GM12878 (cell line): ENCODE results near the gene MCM3. TPM values are rescaled to one million over a fixed set of nuclear protein-coding genes. Genes with fewer than 3 reads are reported as not detected.

Experiments used
- ATAC-seq: fragments of 200-7000 bp; cut with Tn5 transposase; 3 replicates; pipeline ENCODE4 v1.9.1; 2020; ENCODE audit warnings: mild to moderate bottlenecking, moderate library complexity
- BruUV-seq: library from RNA; stranded (reverse); fragments of 400-500 nt; replicated peaks from 2 replicates; lab custom pipeline; 2021; lab: Mats Ljungman, UMichigan
- CTCF ChIA-PET: fragments of 300-600 bp; sonication (Branson Sonifier 250); formaldehyde crosslinking; extraction: SDS; loops from one replicate; lab custom pipeline; 2021; ENCODE audit warnings: inconsistent platforms; lab: Yijun Ruan, JAX
- POLR2A ChIA-PET: fragments of 350-600 bp; formaldehyde crosslinking; extraction: SDS; loops from one replicate; lab custom pipeline; 2021; ENCODE audit warnings: inconsistent platforms; lab: Charles Lee
- RAD21 ChIA-PET: fragments of 300-600 bp; sonication (Branson Sonifier 250); formaldehyde crosslinking; loops from one replicate; lab custom pipeline; 2023; ENCODE audit warnings: antibody characterized with exemption; ENCODE audit not compliant: unreplicated experiment; lab: Charles Lee
- SMC1A ChIA-PET: fragments of 300-600 bp; sonication (Branson Sonifier 250); formaldehyde crosslinking; loops from one replicate; lab custom pipeline; 2023; ENCODE audit not compliant: unreplicated experiment, uncharacterized antibody; lab: Charles Lee
- DNase-seq: peaks from one replicate; pipeline ENCODE4 v3.0.0-alpha.2; 2011; ENCODE audit warnings: low read depth, low spot score
- FAIRE-seq: peaks from 3 replicates; lab custom pipeline; 2011; peaks lifted over from hg19 to GRCh38; lab: Jason Lieb, UNC
- H2AFZ ChIP-seq: 2 replicates; pipeline ENCODE4 v1.6.0; 2011; ENCODE audit warnings: low read depth, low read length, control low read depth; ENCODE audit not compliant: control insufficient read depth
- H3K27ac ChIP-seq: 2 replicates; pipeline ENCODE4 v1.5.1; 2011; ENCODE audit warnings: control low read depth; ENCODE audit not compliant: control insufficient read depth, insufficient read depth
- H3K27me3 ChIP-seq, 2 experiments: replicated peaks in 1 of 2; 2 replicates each; pipeline versions ENCODE4 v1.6.0 to v1.6.1; 2011; ENCODE audit warnings: low read length in 1 of 2; ENCODE audit not compliant: control insufficient read depth in 2 of 2, insufficient read depth in 2 of 2
- H3K36me3 ChIP-seq, 2 experiments: 2 replicates each; pipeline ENCODE4 v1.5.1; 2011; ENCODE audit warnings: low read length in 1 of 2; ENCODE audit not compliant: control insufficient read depth in 2 of 2, insufficient read depth in 2 of 2
- H3K4me1 ChIP-seq: 2 replicates; pipeline ENCODE4 v1.6.1; 2011; ENCODE audit warnings: mild to moderate bottlenecking, low read length, moderate library complexity, mixed read lengths; ENCODE audit not compliant: control insufficient read depth, insufficient read depth
- H3K4me2 ChIP-seq: 2 replicates; pipeline ENCODE4 v1.6.0; 2011; ENCODE audit warnings: control low read depth; ENCODE audit not compliant: control insufficient read depth, insufficient read depth
- H3K4me3 ChIP-seq: fragments of 200-600 bp; sonication (generic); 2 replicates; pipeline ENCODE4 v1.5.1; 2016
- H3K79me2 ChIP-seq: 2 replicates; pipeline ENCODE4 v1.6.0; 2011; ENCODE audit warnings: low read length; ENCODE audit not compliant: control insufficient read depth, insufficient read depth
- H3K9ac ChIP-seq: 2 replicates; pipeline ENCODE4 v1.8.0; 2011; ENCODE audit warnings: low read length, control low read depth, mixed read lengths; ENCODE audit not compliant: control insufficient read depth, insufficient read depth
- H3K9me3 ChIP-seq: replicated peaks from 3 replicates; pipeline ENCODE4 v1.5.1; 2011; ENCODE audit warnings: mild to moderate bottlenecking, low read length; ENCODE audit not compliant: control insufficient read depth, insufficient read depth
- H4K20me1 ChIP-seq: 2 replicates; pipeline ENCODE4 v1.6.0; 2011; ENCODE audit not compliant: control insufficient read depth, insufficient read depth
- BCL11A ChIP-seq: IDR thresholded peaks from 2 replicates; pipeline ENCODE4 v1.6.1; 2011; ENCODE audit warnings: low read depth, low read length
- CEBPB ChIP-seq, 2 experiments: fragments of 150-350 bp in 1 of 2; IDR thresholded peaks; 2 replicates each; pipeline ENCODE4 v1.6.1; 2012 to 2014; ENCODE audit warnings: low read depth in 2 of 2, low read length in 2 of 2, borderline replicate concordance in 1 of 2, inconsistent platforms in 1 of 2
- CREB1 ChIP-seq: IDR thresholded peaks from 2 replicates; pipeline ENCODE4 v1.6.1; 2012; ENCODE audit warnings: low read depth, mild to moderate bottlenecking, inconsistent platforms
- FOXM1 ChIP-seq: IDR thresholded peaks from 2 replicates; pipeline ENCODE4 v1.6.1; 2012; ENCODE audit warnings: low read depth, mild to moderate bottlenecking, inconsistent platforms, low read length, moderate library complexity
- MAX ChIP-seq: IDR thresholded peaks from 2 replicates; pipeline ENCODE4 v1.6.1; 2012; ENCODE audit warnings: low read depth, low read length, improper control_type of control experiment
- MYB ChIP-seq: fragments of 150-350 bp; IDR thresholded peaks from 2 replicates; pipeline ENCODE4 v1.6.1; 2014; ENCODE audit warnings: mild to moderate bottlenecking, low read depth, low read length, borderline replicate concordance
- NFIC ChIP-seq: IDR thresholded peaks from 2 replicates; pipeline ENCODE4 v1.6.1; 2012; ENCODE audit warnings: low read depth, mild to moderate bottlenecking, inconsistent platforms, low read length, moderate library complexity
- PAX5 ChIP-seq: IDR thresholded peaks from 2 replicates; pipeline ENCODE4 v1.6.1; 2011; ENCODE audit warnings: low read depth, low read length, borderline replicate concordance
- PML ChIP-seq: IDR thresholded peaks from 2 replicates; pipeline ENCODE4 v1.6.1; 2012; ENCODE audit warnings: low read length, inconsistent platforms
- POLR2A ChIP-seq: IDR thresholded peaks from 2 replicates; pipeline ENCODE4 v1.6.1; 2011; ENCODE audit warnings: low read depth, mild to moderate bottlenecking, low read length
- RAD51 ChIP-seq: fragments of 450-650 bp; IDR thresholded peaks from 2 replicates; pipeline ENCODE4 v1.6.1; 2016; ENCODE audit warnings: moderate library complexity, mild to moderate bottlenecking, inconsistent platforms
- RBBP5 ChIP-seq: fragments of 200-600 bp; sonication (generic); conservative IDR thresholded peaks from 2 replicates; pipeline ENCODE4 v1.6.1; 2016
- TBL1XR1 ChIP-seq: IDR thresholded peaks from 2 replicates; pipeline ENCODE4 v1.6.1; 2012; ENCODE audit warnings: low read depth, low read length, improper control_type of control experiment
- WGBS: methylation state at CpG from one replicate; pipeline ENCODE4 v1.1.6; 2016; ENCODE audit warnings: low lambda C conversion rate; ENCODE audit not compliant: insufficient replicate concordance, insufficient coverage; ENCODE audit errors: missing lambda C conversion rate; 5-methylcytosine and 5-hydroxymethylcytosine counted together
- in situ Hi-C: fragments of 300-500 bp; cut with MboI; formaldehyde crosslinking; loops from 9 replicates; pipeline ENCODE4 v1.14.3; 2018; ENCODE audit warnings: mixed read lengths
- intact Hi-C: fragments of 100-400 bp; cut with micrococcal nuclease; formaldehyde crosslinking; loops from one replicate; pipeline ENCODE4 v1.14.2; 2022; ENCODE audit not compliant: unreplicated experiment
- polyA plus RNA-seq, 11 experiments: library from polyadenylated mRNA; depleted of rRNA in 4 of 11; unstranded in 6 of 11; stranded (reverse) in 5 of 11; fragments of >200 nt; fragmentation: Nextera tagmentation in 4 of 11; fragmentation: Illumina TruSeq in 1 of 11; extraction: Ambion mirVana in 4 of 11; extraction: Trizol in 1 of 11; gene quantifications; 1 replicate in 1 of 11; 2 replicates in 10 of 11; pipeline versions ENCODE4 v1.2.1 to v1.2.3, GENCODE V29; 2011 to 2016; ENCODE audit warnings: inconsistent platforms in 2 of 11, missing spikeins in 2 of 11, low read depth in 1 of 11
- total RNA-seq, 4 experiments: library from RNA; depleted of rRNA in 3 of 4; stranded (reverse); fragments of >200 nt in 3 of 4; fragmentation: Illumina TruSeq in 1 of 4; extraction: Trizol in 1 of 4; gene quantifications; 2 replicates each; pipeline versions ENCODE4 v1.2.1 to v1.2.3, GENCODE V29; 2013 to 2021
- TF ChIP-seq, protein P1 (sequence below): IDR thresholded peaks from 2 replicates; pipeline ENCODE4 v1.6.1; 2012; ENCODE audit warnings: low read depth, low read length, improper control_type of control experiment
- TF ChIP-seq, protein P2 (sequence below): fragments of 150-350 bp; IDR thresholded peaks from 2 replicates; pipeline ENCODE4 v1.6.1; 2016; ENCODE audit warnings: low read depth, low read length
- TF ChIP-seq, protein P3 (sequence below), 3 experiments: IDR thresholded peaks in 2 of 3; conservative IDR thresholded peaks in 1 of 3; 2 replicates each; pipeline ENCODE4 v1.5.1; 2011; ENCODE audit warnings: low read depth in 3 of 3, low read length in 3 of 3, mild to moderate bottlenecking in 3 of 3, control low read depth in 2 of 3, moderate library complexity in 2 of 3, inconsistent platforms in 1 of 3, mixed read lengths in 1 of 3; ENCODE audit not compliant: control insufficient read depth in 2 of 3, insufficient read depth in 1 of 3; ENCODE audit errors: extremely low read depth in 1 of 3

The MCM3 gene
- total and polyA plus RNA-seq, 10 of the 15 experiments (the other 5 are each of a cell fraction or from before 2014, with no cell fraction given) = 74.1 to 265 (median 214) TPM

DNA sequence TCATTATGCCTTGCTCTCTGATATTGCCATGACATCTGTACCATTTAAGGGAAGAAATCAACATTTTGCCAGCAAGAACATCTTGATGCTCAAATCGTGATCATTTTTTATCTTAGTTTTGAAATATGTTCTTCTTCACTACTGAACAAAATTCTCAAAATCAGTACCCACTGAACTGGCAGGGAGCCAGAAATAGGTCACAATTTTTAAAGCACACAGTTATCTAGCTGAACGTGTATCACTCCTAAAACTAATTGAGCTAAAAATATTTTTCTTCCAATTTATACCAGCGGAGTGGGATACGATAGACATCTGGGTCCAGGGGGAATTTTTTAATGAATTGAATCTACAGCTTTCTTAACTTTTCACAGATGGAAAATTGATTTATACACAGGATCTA lies 51.5 kb downstream of the MCM3 start:
- no peak overlapping the region for H3K4me3 ChIP-seq
- no peaks in the 10 kb centered on the region for H3K36me3 ChIP-seq
- in situ Hi-C loops (loop anchor here (5.0 to 10.0 kb wide), 2 partner anchors 71 to 378 kb away; no protein-coding TSS in a partner anchor), intact Hi-C loops (loop anchor here (5.0 kb wide), 1 partner anchor 146 kb away; the partner anchor contains the start of gene PKHD1)
- no peak overlapping the region for H3K9ac ChIP-seq
- 49% methylated on average over 4 of the region's 4 CpGs for WGBS
- H3K4me2 ChIP-seq = no peak overlapping the region
- CTCF ChIA-PET = interaction anchor here (0.6 to 5.9 kb wide), 15 partner anchors 9 to 1766 kb away, joined by 3 to 91 read pairs (median 5); no protein-coding TSS in a partner anchor
- no peak overlapping the region for H3K27ac ChIP-seq
- DNase-seq = no peak
- no peaks in the 10 kb centered on the region; the same call in 2 of the 3 replicates for H3K9me3 ChIP-seq
- no peak for ATAC-seq
- no peaks in the 10 kb centered on the region for H4K20me1 ChIP-seq
- no peak for FAIRE-seq
- no peaks in the 10 kb centered on the region; a peak in 2 of 4 replicates for H3K27me3 ChIP-seq
- H2AFZ ChIP-seq = no peak overlapping the region
- RAD21 ChIA-PET = interaction anchor here (1.2 to 5.0 kb wide), 5 partner anchors 25 to 77 kb away, joined by 3 to 28 read pairs (median 5); no protein-coding TSS in a partner anchor
- SMC1A ChIA-PET = interaction anchor here (0.5 to 5.6 kb wide), 14 partner anchors 9 to 554 kb away, joined by 3 to 45 read pairs (median 4); partner anchors contain the start of gene IL17F
- H3K4me1 ChIP-seq = peaks cover 18% of the 10 kb centered on the region
- BruUV-seq = no TSS peak
- H3K79me2 ChIP-seq = no peaks in the 10 kb centered on the region
- POLR2A ChIA-PET = no interaction called here
- TF ChIP-seq, protein P1, sequence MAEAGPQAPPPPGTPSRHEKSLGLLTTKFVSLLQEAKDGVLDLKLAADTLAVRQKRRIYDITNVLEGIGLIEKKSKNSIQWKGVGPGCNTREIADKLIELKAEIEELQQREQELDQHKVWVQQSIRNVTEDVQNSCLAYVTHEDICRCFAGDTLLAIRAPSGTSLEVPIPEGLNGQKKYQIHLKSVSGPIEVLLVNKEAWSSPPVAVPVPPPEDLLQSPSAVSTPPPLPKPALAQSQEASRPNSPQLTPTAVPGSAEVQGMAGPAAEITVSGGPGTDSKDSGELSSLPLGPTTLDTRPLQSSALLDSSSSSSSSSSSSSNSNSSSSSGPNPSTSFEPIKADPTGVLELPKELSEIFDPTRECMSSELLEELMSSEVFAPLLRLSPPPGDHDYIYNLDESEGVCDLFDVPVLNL = no peak
- no peak for TF ChIP-seq FOXM1
- TF ChIP-seq POLR2A = no peak
- TF ChIP-seq PAX5 = no peak
- no peak for TF ChIP-seq CREB1
- TF ChIP-seq, protein P2, sequence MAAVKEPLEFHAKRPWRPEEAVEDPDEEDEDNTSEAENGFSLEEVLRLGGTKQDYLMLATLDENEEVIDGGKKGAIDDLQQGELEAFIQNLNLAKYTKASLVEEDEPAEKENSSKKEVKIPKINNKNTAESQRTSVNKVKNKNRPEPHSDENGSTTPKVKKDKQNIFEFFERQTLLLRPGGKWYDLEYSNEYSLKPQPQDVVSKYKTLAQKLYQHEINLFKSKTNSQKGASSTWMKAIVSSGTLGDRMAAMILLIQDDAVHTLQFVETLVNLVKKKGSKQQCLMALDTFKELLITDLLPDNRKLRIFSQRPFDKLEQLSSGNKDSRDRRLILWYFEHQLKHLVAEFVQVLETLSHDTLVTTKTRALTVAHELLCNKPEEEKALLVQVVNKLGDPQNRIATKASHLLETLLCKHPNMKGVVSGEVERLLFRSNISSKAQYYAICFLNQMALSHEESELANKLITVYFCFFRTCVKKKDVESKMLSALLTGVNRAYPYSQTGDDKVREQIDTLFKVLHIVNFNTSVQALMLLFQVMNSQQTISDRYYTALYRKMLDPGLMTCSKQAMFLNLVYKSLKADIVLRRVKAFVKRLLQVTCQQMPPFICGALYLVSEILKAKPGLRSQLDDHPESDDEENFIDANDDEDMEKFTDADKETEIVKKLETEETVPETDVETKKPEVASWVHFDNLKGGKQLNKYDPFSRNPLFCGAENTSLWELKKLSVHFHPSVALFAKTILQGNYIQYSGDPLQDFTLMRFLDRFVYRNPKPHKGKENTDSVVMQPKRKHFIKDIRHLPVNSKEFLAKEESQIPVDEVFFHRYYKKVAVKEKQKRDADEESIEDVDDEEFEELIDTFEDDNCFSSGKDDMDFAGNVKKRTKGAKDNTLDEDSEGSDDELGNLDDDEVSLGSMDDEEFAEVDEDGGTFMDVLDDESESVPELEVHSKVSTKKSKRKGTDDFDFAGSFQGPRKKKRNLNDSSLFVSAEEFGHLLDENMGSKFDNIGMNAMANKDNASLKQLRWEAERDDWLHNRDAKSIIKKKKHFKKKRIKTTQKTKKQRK = no peak
- no peak for TF ChIP-seq RAD51
- TF ChIP-seq MYB = no peak
- no peak for TF ChIP-seq MAX
- no peak for TF ChIP-seq CEBPB (IDR thresholded peaks at IDR 0.05; ENCODE audit: borderline replicate concordance in 1 of 2, low read depth in 2 of 2, low read length in 2 of 2)
- TF ChIP-seq NFIC = no peak
- no peak for TF ChIP-seq TBL1XR1
- TF ChIP-seq, protein P3, sequence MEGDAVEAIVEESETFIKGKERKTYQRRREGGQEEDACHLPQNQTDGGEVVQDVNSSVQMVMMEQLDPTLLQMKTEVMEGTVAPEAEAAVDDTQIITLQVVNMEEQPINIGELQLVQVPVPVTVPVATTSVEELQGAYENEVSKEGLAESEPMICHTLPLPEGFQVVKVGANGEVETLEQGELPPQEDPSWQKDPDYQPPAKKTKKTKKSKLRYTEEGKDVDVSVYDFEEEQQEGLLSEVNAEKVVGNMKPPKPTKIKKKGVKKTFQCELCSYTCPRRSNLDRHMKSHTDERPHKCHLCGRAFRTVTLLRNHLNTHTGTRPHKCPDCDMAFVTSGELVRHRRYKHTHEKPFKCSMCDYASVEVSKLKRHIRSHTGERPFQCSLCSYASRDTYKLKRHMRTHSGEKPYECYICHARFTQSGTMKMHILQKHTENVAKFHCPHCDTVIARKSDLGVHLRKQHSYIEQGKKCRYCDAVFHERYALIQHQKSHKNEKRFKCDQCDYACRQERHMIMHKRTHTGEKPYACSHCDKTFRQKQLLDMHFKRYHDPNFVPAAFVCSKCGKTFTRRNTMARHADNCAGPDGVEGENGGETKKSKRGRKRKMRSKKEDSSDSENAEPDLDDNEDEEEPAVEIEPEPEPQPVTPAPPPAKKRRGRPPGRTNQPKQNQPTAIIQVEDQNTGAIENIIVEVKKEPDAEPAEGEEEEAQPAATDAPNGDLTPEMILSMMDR (IDR thresholded peaks at IDR 0.05 in 2 of 3, conservative IDR thresholded peaks at IDR 0.05 in 1 of 3; ENCODE audit: control insufficient read depth in 2 of 3, extremely low read depth in 1 of 3, insufficient read depth in 1 of 3, low read depth in 3 of 3, low read length in 3 of 3) = no peak
- TF ChIP-seq PML = no peak
- no peak for TF ChIP-seq RBBP5
- TF ChIP-seq BCL11A = no peak
